Hematopoietic multipotent progenitor cell (in vitro differentiated cells): ENCODE measurements around the gene MYL1. TPM values are rescaled to one million over a fixed set of nuclear protein-coding genes. Genes with fewer than 3 reads are reported as not detected.

Experiments used
- DNase-seq, 3 donors: peaks; one replicate each; pipeline ENCODE4 v3.0.0-alpha.2; 2011 to 2015; ENCODE audit warnings: low read depth in 2 of 3, low spot score in 2 of 3
- total RNA-seq: library from RNA; depleted of rRNA; stranded (reverse); fragments of >200 nt; gene quantifications from one replicate; pipeline ENCODE4 v1.2.3, GENCODE V29; 2012

The MYL1 gene
- total RNA-seq, result not detected

DNA sequence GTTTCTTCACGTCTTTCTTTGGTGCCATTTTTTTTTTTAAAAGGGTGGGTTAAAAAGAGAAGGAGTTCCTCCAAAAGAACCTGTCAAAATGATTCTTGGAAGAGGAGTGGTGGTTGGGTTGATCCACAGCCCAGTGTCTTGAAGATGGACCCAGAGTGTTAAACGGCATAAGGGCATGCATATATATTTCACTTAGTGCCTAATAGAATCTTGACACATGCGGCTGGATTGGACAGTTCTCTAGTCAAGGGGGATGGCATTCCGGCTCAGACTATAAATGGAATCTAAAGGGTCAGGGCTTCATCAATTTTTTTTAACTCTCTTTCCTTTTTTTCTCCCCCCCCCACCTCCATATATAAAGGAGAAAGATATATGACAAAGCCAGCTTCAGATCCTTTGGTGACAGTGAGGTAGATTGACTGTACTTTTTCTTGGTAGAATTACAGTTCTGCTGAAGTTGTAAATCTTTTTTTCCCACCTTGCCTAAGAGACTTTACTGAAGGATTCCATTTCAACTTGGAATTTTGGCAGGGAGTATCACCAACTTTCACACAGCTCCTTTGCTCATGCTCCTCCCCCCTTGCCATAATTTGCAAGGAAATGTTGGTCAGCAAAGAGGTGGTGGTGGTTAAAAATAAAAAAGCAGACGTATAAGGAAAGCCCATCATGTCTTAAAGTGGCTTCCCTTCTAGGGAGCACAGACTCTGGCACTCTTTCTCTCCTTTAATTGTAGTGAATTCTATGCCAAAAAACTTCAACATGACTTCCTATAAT, at the start of gene MYL1:
MYL1 (minus strand) TSS at position 160 of the 774 bp plus-strand sequence; CDS start at position 28, 132 bp downstream.
- no peak for DNase-seq

DNA sequence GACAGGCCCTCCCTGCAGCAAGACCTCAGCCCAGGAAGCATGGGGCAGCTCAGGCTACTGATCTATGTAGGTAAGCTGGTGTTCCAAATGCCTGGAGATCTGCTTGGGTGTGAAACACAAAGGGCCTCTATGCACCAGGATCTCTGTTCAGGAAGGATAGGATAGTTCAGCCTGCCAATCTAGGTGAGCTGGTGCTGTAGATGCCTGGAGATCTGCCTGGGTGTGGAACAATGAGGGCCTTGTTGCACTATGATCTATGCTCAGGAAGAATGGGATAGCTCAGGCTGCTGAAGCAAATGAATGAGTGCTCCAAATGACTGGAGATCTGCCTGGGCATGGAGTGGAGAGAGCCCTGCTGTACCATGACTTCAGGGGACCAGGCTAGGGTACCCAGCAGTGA, 48.9 kb upstream of the MYL1 start:
- no peak for DNase-seq

DNA sequence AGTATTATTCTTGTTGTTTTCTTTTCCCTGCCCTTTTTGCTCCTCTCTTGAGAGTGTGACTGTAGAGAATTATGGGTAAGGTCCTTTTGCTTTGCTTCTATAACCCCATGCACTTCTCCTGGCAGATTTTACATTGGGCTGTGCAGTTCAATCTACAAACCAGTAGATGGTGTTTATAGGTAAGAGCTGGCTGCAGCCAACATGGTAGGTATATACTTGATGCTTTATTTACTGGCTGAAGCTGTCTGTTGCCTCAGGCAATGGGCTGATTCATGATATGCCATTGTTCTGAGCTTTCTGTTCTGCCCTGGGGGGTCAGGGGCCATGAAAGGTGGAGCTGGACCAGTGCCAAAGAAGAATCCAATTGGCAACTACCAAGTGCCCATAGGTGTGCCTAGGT, 48.3 kb upstream of the MYL1 start:
- DNase-seq, result no peak

DNA sequence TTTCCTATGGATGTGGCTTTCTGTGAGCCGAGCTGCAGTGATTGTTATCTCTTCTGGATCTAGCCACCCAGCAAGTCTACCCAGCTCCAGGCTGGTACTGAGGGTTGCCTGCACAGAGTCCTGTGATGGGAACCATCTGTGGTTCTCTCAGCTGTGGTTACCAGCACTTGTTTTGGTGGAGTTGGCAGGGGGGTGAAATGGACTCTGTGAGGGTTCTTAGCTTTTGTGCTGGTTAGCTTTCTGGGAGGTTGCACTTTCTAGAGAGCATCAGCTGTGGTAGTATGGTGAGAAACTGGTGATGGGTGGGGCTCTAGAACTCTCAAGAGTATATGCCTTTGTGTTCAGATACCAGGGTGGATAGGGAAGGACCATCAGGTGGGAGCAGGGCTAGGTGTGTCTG, 45.4 kb upstream of the MYL1 start:
- DNase-seq, result no peak

DNA sequence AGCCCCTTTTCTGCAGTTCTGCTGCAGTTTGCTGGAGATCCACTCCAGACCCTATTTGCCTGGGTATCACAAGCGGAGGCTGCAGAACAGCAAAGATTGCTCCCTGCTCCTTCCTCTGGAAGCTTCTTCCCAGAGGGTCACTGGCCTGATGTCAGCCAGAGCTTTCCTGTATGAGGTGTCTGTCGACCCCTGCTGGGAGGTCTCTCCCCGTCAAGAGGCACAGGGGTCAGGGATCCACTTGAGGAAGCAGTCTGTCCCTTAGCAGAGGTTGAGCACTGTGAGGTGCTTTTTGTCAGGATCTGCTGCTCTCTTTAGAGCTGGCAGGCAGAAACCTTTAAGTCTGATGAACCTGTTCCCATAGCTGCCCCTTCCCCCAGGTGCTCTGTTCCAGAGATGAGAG, 42.0 kb upstream of the MYL1 start:
- no peak for DNase-seq

DNA sequence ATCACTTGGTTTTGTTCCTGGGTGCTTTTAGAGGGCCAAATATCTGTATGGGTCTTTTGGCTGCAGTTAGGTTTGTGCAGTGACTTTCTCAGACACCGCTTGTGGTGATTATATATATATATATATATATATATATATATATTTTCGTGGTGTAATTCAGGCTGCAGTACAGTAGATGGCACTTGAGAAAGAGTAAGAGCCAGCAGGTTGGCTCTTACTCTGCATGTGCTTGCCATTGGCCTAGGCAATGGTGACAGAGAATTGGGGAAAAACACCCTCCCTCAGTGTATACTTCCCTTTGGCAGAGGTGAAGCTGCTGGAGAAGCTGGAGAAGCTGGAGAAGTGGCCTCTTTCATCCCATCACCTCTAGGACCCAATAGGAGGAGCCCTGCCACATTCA, 22.2 kb upstream of the MYL1 start:
- no peak for DNase-seq

DNA sequence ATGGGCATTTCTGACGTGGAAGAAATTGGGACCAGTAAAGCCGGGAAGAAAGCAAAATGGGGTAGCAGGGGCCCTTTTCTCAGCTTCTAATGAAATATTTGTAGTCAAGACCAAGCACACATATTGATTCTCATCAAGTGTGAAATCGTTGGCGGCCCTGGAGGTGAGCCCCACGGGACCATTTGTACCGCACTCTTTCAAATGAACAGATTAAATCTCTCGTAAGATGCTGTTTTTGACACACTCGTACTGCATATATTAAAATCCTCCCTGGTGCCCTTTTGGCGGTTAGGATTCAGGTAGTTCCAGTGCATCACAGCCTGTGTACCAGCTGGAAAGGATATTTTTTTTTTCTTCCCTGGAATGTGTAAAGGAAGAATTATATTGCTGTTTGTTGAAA, 9.9 kb upstream of the MYL1 start:
- no peak for DNase-seq

DNA sequence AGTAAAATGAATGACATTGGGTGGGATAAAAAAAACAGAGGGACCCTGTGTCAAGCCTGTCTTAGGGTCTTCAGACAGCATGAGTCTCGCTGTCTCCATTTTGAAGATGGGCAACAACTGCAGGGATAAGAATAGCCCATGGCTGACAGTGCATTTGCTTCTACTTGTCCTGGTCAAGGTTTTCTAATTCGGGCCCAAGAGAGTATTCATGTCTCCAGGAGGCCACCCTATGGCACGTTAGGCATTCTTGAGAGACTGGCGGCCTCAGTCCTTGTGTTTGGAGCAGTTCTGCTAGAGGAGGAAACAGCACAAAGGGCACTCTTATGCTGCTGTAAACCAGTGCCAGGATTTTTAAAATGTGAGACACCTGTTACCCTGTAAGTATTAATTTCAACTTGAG, 9.5 kb upstream of the MYL1 start:
- DNase-seq, result no peak

DNA sequence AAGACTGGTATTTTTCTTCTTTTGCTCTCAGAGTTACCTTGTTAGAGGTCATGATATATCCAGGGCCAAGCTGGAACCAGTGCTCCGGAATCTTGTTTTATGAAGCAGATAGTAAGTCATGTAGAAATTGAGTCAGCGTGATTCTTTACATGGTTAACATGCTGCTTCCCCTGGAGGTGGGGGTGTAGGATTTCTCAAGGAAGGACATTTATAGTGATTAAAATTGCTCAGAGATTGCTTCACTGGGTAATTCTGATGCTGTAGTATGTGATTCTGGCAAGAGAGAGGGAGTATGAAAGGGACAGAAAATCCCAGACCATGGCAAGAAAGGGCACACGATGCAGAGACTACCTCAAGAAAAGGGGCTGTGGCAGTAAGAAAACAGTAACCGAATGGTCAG, 8.0 kb upstream of the MYL1 start:
- no peak for DNase-seq

DNA sequence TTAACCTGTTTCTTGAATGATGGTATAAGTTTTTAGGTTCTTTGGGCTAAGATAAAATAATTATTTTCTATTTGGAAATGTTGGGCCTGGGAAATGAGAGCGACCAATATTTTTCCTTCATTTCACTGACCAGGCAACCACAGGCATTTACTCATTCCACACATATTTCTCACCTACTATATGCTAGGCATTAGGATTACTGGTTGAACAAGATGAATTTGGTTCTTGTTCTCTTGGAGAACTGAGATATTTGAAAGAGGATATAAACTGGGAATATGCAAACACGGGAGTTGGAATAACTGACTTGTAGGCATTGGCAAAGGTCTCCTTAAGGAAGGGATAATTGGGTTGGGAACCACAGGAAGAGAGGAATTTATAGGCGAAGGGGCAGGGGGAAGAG, 3.9 kb upstream of the MYL1 start:
- DNase-seq, result no peak

DNA sequence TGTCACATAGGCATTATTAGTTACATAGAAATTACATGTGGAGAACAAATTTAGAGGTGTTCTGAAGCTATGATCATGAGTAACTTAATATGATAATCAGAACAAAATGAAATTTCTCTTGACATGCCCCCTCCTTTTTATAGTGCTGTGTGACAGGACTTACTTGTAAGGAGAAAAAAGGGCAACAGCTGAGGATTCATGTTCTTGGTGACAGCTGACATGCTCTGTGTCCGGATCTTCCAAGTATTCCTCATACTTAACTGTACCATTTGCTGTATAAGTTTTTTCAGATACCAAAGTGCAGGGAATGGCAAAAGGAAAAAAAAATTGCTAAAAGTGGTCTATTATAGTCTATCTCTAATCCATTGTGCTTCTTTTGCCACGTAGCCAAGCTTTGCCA, 3.5 kb upstream of the MYL1 start:
- no peak for DNase-seq

DNA sequence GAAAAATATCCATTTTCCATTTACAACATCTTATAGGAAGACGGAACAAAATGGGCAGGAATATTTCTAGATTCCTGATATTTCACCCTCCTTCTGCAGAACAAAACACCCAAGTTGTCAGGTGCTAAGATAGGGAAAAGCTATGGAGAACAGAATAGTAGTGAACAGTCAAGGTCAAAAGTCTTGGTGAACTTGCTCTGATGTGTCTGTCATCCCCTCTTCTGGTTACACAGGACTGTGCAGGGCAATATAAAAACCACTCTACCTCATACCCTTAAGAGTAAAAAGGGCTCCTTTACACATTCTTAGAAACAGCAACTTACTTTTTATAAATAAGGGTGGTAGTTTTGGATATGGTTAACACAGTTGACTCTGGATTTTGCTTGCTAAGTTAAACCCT, 4.4 kb downstream of the MYL1 start:
- DNase-seq, result no peak

DNA sequence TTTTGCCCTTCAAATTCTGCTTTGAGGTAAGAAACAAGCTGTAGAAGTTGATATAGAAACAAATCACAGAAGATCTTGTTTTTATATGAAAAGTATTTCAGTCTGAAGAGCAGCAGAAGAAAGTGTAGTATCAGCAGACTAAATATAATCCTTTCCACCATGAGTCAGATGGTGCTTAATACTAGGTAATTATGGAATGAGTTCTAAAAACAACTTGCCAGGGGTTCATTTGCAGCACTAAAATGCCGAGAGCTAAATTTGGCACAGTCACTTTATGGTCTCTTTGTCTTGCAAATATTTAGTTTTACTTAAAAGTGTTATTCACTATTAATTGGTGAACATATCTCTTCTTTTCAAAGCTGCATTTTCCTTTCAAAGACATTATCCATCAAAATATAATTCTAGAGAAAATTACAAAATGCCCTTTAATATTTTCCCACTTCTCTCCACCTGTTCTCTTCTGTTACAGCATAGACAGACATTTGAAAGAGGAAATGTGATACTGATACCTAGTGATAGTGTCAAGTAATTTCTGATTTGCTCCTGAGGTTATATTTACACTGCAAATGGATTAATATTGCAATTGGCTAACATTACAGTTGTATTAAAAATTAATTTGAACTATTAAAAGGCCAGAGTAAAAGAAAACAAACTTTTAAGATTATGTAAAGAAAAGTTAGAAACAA, 5.3 kb downstream of the MYL1 start:
- no peak for DNase-seq

DNA sequence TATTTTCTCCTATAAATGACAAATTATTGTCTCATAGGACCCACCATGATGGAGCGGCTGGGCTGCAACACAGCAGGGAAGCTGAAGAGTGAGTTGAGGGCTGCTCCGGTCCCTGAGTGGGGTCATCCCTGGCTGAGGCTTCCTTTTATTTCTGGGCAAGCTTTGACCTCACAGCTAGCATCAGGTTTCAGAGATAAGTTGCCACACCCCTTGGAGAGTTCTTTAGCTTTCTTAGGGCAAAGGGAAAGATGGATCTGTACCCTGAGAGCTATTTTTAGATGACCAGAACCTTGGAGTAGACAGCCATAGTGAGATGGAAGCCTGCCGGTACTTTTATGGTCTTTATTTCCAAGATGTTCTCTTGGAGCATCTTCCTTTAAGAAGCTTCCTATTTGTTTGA, 11.5 kb downstream of the MYL1 start:
- DNase-seq, result no peak

DNA sequence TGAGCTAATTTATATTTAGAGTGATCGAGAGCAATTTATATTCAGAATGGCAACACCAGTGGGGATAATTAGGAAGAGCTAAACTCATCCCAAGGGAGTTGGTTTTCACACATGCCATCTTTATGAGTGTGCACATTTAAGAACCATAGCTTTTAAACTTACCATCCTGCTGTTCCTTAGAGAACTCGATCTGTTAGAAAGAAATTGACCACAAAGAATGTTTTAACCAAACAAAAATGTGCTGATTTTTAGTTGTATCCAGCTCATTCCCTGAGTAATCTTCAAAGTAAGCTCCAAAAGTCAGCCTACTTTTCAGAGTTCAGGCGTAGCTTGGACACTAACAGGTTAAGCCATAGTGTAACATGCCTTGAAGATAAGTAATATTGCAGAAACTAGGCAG, 12.6 kb downstream of the MYL1 start:
- DNase-seq, result no peak

DNA sequence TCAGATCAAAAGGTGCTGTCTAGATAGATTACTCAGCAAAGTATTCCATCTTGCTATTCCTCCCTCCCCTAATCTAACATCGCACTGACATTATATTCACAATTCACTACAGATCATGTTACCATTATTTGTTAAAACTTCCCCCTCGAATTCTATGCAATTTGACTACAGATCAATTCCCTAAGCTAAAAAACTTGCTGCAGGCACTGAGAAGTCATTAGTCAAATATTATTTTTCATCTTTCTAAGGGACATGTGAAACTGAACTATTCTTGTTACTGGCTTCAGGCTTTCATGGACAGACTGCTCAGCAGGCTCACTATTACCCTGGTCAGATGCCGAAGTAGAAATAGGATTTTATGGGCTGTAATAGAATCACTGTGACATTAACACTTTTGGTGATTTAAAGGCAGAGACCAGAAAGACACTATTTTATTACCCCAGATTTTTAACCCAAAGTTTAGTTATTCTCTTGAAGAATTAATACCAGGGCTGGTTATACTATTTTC, 15.1 kb downstream of the MYL1 start:
- no peak for DNase-seq

DNA sequence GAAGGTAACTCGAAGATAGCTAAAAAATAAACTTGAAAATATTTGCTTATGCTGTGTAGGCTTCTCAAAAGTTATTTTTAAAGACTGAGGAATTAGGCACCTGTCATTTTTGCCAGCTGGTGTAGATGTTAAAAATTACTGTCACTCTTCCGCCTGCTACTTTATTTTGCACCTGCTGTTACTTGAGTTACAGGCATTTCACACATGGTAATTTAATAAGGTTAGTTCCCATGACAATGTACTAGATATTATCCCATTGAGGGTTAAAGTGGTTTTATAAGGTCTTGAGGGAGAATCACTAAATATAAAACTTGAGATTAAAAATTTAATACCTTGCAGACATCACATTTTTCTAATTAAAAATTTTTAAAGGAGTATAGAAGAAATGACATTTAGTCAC, 26.6 kb downstream of the MYL1 start:
- DNase-seq, result no peak

DNA sequence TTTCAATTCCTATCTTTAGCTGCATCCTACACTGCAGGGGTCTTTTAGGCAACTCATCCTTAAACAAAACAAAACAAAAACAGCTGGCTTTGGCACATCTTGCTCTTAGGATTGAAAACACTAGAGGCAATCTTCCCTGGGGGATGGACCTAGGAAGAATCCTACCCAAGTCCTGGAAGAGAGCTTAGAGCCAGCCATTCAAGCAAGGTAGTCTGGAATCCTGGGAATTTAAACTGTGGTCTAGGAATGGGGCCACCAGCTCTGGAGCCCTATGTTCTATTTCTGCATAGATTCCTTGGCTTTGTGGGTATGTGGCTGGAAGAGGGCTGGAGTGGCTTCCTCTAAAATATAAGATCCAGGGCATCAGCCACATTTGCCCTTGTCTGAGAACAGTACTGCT, 27.7 kb downstream of the MYL1 start:
- DNase-seq, result no peak

DNA sequence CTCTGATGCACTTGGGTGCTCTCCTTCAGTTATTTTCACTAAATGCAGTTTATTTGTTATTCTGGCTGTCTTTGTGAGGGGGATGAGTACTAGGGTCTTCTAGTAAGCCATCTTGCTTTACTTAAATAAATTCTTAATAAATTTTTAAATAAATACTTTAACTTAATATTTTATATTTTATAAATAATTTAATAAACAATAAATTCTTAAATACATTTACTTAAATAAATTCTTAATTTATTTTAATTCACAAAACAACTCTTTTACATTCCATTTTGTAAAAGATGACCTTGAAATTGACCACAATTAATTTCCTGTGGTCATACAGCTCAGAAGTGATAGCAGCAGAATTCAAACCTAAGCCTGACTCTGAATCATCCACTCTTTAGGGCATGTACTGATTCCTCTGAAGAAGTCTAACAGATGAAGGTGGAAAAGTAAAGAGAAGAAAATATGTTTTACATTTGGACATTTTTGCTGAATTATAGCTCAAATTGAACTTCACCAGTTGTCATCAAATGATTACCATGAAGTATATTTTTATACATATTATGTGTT, 28.8 kb downstream of the MYL1 start:
- no peak for DNase-seq

DNA sequence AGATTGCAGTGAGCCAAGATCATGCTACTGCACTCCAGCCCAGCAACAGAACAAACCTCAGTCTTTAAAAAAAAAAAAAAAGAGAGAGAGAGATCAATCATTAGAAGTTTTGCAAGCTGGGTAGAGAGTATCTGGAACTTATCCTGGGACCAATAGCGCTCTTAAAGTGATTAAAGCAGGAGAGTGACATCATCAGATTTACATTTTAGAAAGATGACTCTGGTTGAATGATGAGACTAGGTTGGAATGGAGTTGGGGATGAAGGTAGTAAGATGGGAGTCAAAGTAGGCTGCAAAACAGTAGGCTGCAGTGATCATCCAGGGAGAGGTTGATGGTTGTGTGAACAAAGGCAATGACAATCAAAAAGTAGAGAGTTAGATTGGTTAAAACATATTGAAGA, 37.8 kb downstream of the MYL1 start:
- DNase-seq, result no peak

DNA sequence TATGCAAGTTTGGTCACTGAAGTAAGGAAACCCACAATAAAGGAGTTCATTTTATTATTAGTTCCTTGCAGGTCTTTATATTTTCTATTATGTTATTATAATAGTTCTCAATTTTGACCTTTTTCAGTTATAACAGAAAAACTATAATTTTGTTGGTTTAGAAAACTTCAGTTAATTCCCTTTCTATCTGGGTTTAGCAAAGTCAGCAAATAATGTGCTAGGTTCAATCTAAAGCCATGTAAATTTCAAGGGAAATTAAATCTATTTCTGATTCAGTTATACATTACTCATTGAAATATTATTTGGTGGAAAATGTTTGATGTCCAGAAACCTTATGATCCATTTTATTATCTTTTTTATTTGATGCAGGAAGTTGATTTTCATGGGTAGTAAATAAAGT, 43.7 kb downstream of the MYL1 start:
- no peak for DNase-seq

DNA sequence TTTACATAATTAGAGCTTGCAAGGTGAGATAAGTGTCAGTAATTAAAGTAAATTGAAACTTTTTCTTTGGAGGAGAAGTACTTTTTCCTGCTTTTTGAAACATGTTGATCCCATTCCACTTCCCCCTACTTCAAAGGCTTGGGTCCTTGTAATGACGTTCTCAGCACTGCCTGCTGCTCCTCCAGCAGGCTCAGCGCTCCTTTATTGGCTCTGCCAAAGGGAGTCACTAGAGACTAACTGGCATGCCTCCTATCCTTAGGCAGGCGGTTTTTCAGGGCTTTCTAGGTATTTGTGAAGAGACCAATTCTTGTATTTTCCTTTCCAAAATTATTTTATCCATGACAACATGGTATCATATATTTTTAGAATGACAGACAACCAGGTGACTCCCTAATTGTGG, 45.8 kb downstream of the MYL1 start:
- no peak for DNase-seq
